Activated CD4-positive, alpha-beta T cell treated with anti-CD3 and anti-CD28 coated beads, Interleukin-2, amount 50 U/mL, for 4 hours (primary cell): ENCODE measurements around the gene DCUN1D2.

Source experiments
- DNase-seq, 2 experiments: peaks; one replicate each; pipeline ENCODE4 v3.0.0-alpha.2; 2020

DCUN1D2 gene

DNA sequence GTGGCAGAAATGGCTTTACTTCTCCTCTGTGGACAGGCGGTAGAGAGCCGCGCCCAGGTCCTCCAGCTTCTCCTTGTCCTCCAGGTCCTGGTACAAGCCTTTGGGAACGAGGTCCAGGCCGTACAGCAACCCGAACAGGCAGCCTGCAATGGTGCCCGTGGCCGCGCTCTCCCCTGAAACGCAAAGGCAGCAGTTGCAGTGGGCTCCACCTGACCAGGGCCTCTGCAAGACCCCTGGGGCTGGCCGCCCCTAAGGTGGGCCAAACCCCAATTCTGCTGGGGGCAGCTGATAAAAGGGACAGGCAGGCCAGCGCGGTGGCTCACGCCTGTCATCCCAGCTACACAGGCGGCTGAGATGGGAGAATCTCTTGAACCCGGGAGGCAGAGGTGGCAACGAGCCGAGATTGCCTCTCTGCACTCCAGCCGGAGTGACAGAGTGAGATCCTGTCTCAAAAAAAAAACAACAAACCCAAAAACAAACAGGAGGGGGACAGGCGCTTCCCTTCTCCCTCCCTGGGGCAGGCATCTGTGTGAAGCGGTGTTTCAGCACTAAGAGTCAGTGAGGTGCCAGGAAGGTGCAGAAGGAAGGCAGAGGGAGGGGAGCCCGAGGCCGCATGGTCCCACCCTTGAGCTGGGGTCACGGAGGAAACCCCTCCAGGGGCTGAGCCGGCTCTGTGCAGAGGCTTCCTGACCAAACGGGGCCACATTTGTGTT lies 67.5 kb downstream of the DCUN1D2 start:
- DNase-seq, result no peak

DNA sequence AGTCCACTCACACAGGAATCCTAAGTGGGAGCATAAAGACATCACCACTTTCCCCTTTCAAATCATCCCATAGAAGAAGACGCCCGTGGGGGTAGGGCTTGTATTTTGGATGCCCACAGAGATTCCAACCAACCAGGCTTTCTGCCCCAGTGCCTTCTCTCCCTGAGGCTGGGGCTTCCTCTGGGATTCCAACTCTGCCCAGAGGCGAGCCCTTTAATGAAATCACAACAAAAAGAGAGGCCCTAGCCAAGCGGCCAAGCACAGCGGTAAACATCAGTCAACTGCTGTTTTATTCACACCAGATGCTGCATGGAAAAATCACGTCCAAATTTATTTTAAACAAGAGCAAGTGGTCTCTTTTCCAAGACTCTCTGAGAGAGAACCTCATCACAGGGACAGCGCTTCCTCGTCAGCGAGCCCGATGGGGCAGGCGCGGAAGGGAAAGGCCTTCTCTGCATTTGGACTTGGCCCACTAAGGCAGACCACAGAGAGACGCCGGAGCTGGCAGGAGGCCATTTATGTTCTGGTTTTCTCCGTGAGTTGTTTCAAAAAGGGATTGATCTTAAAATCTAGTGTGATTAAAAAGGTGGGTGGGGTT lies 68.7 kb downstream of the DCUN1D2 start:
- no peak for DNase-seq

DNA sequence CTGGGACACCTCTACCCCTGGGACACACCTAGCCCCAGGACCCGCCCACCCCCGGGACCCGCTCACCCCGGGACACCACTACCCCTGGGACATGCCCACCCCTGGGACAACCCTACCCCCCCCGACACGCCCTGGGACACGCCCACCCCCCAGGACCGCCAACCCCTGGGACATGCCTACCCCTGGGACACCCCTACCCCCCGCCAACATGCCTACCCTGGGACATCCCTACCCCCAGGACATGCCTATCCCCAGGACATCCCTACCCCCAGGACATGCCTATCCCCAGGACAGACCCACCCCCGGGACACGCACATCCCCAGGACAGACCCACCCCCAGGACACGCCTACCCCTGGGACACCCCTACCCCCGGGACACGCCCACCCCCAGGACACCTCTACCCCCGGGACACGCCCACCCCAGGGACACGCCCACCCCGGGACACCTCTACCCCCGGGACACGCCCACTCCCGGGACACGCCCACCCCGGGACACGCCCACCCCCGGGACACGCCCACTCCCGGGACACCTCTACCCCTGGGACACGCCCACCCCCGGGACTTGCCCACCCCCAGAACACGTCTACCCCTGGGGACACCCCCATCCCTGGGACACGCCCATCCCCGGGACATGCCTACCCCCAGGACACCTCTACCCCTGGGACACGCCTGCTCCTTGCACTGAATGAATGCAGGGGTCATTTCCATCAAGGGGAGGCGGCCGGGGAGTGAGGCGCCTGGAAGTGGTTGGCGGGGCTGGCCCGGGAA lies 69.5 kb downstream of the DCUN1D2 start:
- no peak for DNase-seq

DNA sequence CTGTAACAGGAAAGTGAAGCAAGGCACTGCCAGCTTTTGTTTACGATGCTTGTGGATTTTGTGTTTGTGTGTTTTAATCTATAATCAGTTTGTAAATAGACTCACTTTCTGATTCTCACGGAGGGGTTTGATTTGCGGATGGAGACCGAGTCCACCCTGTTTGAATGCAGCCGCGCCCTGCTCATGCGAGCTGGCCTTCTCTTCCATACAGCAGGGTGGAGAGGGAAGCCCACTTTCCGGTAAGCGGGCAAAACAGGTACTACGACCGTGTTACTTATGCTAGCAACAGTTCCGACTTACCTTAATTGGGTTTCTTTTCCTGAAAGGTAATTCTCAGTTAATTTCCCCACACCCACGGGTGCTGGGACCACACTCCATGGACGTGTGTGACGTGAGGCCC lies 70.3 kb downstream of the DCUN1D2 start:
- no peak for DNase-seq

DNA sequence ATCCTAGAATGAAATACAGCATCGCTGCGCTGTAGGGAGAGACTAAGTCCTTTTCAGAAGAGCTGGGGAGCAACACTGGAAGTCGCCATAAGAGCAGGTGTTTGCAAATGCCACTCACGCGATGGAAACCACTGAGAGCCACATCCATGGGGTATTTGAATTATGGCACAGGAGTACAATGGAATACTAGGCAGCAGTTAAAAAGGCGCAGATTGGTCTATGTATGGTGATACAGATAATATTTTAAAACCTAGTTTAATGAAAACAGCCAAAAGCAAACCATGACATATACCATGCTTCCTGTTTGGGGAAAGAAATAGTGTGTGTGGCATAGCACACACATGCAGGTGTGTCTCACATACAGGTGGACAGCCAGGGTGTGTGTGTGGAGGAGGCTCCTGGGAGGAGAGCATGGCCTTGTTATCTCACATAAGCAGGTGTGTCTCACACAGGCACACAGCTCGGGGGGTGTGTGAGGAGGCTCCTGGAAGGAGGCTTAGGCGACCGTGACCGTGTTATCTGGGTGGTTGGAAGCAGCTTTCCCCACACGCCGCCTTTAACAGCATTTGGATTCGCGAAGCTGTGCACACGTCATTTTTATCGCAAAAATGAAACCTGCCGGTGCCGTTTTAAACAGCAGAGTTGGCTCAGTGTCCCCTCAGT lies 70.8 kb downstream of the DCUN1D2 start:
- no peak for DNase-seq

DNA sequence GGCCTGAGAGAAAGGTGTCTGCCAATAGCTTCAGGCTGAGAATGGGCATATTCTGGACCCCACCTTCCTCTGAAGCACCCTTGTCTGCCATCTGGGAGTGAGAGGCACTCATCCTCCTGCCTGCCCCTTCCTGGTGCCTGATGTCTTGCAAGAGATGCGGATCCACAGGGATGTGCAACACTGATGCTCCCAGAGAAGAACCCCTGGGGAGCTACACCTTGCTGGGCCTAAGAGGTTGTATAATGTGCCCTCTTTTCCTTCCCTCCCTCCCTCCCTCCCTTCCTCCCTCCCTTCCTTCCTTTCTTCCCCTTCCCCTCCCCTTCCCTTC lies 71.8 kb downstream of the DCUN1D2 start:
- no peak for DNase-seq

DNA sequence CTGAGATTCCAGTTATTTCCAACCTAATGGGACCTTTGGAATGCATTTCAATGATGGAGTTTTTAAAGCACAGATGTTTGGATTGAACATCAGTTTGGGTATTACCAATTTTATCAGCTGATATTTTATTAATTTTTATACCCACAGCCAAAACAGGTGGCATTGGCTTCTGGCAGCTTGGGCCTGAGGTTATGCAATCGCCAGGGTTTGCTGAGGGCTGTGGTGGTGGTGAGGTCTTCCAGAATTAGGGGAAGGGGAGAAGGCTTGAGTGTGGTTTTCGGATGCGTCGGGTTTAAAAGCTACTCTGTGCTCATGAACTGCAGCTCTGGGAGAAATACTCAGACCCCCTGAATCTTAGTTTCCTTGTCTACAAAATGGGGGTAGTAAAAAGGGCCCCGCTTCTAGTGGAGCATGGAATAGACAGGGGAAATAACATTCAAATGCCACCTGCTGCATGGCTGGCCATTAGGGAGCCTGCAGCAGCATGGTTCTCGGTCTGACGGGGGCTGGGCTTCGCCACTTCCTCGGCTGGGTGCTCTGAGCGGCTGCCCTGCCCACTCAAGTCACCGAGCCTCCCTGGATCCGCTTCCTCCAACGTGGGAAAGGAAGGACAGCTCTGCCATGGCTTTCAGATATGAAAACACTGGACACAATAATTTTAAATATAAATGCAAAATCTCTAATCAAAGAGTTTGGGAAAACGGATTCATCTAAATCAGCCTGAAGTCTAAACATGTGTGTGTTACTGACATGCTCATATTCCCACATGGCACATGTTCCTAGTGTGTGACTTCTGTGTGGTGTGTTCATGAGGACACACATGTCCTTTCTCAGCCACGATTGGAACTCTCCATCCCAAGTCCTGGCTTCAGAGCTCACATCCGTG lies 72.4 kb downstream of the DCUN1D2 start:
- DNase-seq, result no peak

DNA sequence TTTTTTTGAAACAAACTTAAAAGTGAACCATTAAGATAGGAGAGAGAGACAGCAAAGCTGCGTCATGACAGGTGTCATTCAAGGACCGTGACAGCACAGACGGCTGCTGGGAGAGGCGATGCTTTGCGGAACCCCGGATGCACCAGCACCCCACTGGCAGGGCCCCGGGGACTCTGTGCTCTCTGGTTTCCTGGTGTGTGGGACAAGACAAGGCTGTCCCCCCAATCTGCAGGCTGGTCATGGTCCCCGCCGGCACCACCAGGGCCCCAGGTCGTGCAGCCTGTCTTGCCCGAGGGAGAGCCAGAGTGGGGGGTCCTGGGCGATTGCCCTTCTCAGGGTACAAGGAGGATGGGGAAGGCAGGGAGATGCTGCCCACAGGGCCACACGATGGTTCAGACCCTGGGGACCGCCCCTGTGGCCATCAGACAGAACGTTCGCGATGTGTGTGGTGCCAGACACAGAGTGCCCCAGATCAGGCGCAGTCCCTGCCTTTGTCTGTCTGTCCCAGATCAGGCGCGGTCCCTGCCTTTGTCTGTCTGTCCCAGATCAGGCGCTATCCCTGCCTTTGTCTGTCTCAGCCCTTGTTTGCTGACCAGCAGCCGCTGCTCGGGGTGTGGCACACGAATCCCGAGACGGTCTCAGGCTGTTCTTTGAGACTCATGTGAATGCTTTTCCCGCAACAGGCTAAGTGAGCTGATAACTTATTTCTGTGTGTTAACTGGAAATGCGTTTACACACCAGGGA lies 73.3 kb downstream of the DCUN1D2 start:
- no peak for DNase-seq

DNA sequence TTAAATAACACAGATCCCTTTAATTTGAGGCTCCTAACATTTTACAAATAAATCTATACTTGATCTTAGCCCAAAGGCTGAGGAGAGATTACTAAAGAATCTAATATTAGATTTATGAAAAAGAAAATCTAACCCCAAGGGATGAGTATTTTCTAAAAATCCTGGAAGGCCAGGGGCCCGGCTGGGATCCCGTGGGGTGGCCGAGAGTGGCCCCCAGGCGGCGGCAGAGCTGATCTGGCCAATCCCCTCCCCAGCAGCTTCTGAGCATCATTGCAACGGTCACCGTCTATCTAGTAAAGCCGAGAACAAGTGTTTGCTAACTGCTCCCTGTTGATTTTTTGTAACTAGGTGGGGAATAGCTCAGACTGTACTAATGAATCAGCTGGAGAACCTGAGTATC lies 74.7 kb downstream of the DCUN1D2 start:
- DNase-seq, result no peak

DNA sequence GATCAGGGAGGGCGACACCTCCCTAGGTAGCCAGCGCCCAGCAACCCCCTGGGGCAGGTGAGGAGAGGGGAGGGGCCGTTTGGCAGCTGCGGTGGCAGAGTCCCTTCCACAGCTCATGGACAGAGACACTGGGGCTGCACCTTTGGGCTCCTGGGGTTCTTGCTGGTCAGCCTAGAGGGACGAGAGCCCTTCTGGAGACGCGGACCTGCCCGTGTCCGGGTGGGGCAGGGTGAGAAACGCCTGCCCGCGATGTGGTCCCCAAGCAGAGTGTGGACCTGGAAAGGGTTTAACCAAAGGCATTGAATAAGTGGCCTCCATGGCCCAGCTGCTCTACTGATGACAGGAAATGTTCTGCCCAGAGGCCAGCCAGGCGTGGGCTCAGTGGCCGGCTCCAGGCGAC lies 75.5 kb downstream of the DCUN1D2 start:
- no peak for DNase-seq

DNA sequence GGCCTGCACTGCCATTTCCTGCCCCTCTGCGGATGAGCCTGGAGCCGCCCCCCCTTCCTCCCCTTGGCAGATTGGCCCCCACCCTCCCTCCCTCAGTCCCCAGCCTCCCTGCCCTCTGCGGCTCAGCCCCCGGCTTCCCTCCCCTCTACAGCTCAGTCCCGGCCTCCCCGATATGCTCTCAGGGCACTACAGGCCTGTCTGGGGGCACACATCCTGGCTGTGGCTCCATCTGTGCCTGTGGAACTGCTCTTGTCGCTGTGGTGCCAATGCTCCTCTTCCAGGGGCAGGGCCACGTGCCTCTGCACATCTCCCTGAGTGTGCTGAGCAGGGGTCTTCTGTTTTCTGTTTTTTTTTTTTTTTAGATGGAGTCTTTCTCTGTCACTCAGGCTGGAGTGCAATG lies 76.2 kb downstream of the DCUN1D2 start:
- no peak for DNase-seq

DNA sequence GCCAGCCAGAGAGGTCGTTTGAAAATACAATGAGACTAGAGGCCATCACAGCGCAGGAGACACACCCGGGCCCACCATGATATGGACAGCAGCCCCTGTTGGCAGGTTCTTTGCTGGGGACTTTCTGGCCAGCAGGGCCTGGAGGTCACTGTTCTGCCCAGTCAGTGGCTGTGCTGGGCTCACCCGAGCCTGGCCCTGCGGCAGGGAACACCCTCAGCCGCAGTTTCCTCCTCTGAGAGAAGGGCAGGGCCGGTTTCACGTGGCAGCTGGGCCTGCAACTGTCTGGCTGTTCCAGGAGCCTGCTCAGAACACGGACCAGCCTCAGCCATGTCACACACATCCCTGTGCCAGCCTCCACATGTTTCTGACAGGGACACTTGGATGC lies 76.6 kb downstream of the DCUN1D2 start:
- DNase-seq, result no peak

DNA sequence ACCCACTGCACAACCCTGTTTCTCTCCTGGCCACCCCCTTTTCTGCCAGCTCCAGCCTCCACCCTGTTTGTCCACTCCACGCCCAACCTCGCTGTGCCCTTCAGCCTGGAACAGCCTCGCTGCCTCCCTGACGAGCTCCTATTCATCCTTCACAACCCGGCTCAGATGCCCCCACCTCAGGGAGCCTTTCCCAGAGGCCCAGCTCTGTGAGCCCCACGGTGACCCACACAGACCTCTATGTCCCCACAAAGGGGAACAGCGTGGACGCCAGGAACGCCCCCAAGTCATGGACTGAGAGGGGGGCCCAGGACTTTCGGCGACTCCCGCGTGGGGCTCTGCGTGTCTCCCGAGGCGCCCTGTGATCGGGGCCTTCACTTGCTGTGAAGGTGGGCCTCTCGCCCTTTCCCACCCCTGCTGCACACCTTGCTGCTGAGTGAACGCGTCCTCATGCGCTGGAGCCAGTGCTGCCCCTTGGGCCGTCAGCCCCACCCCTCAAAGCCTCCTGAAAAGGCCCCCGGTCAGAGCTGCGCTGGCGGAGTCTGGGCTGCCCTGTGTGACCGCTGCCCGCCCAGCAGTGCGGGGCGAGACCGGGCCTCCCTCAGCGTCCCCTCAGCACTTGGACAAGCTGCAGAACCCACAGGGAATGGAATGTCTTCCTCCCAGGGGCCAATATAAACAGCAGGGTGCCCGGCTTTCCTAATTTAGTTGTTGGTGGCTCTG lies 77.2 kb downstream of the DCUN1D2 start:
- no peak for DNase-seq

DNA sequence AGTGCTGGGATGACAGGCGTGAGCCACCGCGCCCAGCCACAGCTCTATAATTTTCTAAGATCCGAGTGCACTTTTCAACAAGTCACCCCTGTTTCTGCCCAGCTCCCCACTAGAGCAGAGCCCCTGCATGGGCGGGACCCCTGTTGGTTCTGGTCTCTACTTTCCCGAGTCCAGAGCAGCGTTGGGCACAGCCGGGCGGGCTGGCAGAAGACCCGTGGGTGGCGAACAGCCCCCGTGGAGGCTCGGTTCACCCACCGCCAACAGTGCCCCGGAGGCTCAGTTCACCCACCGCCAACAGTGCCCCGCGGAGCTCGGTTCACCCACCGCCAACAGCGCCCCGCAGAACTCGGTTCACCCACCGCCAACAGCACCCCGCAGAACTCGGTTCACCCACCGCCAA lies 78.1 kb downstream of the DCUN1D2 start:
- DNase-seq, result no peak

DNA sequence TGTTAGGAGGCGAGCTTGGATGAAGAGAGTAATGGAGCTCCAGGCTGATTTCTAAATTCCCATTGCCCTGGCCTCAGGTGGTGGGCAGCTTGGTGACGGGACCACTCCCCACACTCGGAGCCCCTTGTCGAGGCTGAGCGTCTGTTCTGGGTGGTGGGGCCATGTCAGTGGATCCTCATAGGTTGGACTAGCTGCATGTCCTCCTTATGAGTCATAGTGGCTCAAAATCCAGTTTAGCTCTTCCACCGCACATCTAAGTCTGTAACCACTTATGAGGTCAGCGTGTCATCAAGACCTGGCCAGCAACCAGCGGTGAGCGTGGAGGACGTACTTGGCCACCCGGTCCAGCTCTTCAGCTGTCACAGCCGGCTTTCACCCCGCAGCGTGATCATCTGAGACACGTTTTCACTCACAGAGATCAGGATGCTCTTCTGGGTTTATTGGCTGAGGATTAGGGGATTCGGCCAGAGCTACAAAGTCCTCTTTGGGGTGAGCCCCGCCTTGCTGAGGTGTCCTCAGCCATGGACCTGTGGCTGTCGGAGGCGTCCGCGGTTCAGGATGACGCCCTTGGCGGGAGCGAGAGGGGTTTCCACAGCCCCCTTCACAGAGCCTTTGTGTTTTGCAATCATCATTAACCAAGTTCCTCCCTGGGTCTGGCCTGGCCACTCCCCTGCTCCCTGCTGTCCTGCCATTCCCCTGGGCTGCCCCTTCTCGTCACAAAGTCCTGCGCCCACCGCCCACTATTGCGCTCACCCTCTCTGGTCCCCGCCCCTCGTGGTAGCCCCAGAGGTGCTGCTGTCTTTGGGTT lies 79.1 kb downstream of the DCUN1D2 start:
- no peak for DNase-seq

DNA sequence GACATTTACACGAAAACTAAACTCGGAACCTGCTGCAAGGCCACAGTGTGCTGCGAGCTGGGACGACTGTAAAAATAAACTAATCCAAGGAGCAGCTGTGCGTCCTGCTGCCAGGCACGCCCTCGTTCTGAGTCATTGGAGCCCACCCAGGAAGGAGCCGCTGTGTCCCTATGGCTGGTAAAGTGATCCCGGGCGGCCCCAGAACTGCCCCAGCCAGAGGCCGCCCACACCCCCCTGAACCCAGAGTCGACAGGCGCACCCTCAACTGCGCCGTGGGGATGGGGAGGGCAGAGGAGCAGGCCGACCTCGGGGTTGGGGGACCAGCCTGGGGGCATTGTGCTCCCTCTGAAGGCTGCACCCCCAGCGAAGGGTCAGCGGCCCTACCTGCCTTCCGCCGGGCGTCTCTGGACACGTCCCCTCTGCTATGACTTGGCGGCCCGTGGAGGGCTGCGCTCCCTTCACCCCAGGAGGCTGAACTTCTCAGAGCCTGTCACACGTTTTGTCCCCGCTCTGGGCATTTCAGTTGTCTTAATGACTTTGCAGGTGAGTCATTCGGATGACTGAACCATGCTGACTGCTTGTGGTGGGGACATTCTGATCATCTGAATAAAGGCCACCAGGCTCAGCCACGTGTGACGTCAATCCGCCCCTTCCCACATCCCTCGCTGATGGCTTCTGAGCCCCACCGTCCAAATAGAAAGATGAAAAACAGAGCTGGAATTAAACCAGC lies 79.9 kb downstream of the DCUN1D2 start:
- DNase-seq, result no peak

DNA sequence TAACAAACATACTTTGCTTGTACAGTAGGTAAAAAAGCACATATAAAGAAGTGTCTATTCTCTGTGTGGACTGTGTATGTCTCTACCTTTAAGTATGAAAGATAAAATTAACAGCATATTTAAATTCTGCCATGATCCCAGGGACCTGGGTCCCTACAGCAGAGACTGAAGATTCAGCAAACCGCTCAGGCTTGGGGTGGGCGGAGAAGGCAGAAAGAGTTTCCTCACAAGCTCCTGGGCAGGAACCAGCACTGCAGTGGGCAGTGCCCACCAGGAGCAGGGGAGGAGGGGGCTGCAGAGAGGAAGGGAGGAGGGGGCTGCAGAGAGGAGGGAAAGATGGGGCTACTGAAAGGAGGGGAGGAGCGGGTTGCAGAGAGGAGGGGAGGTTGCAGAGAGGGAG lies 81.9 kb downstream of the DCUN1D2 start:
- DNase-seq, result no peak

DNA sequence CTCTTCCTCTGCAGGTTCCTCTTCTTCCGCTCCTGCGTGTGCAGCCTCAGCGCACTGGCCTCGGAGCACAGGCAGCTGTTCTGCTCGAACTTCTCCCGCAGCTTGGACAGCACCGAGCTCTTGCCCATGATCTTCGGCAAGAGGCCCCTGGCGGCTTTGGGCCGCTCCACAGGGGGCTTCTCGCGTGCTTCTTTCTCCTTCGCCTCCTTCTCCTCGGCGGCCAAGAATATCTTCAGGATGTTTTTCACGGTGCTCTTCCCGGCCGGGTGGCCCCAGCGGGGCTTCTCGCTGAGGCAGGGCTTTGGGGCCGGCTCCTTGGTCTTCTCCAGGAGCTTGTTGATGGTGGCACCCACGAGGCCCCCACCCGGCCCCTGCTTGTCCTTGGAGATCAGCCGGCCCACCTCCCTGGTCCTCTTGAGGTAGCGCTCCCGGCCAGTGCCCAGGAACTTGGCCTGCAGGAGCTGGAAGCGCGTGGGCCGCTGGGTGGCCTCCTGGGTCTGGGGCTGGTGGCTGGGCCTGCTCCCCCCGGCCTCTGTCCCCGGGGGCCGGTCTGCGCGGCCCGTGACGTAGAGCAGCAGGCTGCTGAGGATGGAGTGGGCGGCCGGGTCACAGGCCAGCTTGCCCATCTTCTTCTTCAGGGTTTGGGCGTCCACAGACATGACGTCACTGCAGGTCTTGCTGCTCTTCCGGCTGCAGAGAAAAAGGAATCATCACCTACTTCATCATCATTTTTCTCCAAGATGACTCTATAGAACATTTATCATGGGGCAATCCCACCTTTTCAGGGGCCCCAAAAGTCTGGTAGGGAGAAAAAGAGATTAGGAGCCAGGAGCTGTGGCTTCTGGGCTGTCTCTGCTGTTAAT lies 82.7 kb downstream of the DCUN1D2 start:
- DNase-seq, result no peak

DNA sequence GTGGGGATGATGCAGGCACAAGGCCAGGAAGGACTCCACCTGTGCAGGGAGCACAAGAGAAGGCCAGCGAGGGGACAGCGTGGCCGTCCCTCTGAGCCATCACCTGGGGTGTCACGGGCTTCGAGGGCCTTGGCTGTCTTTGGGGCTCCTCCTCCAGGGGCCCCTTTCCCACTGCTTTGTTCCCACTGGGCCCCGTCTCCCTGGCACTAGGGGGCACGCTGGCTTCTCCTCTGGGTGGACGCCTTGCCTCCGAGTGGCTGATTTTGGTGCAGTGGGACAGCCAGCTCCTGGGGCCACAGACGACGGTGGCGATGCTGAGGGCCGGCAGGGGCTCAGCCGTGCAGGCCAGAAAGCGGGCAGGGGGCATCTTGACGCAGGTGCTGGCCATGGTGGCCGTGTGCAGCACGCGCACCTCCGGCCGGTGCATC lies 83.4 kb downstream of the DCUN1D2 start:
- no peak for DNase-seq
